HepG2 (cell line): ENCODE measurements around the gene NDOR1. TPM values are rescaled to one million over a fixed set of nuclear protein-coding genes. Genes with fewer than 3 reads are reported as not detected.

ENCODE experiments used
- BCL3 ChIP-seq: sonication (generic); formaldehyde crosslinking; IDR thresholded peaks from 2 replicates; pipeline ENCODE4 v1.5.1; 2020; ENCODE audit warnings: mild to moderate bottlenecking, missing genetic modification reagents, moderate library complexity
- CREB3 ChIP-seq: sonication (generic); formaldehyde crosslinking; IDR thresholded peaks from 2 replicates; pipeline ENCODE4 v1.5.0; 2020; ENCODE audit warnings: missing genetic modification reagents
- FLYWCH1 ChIP-seq: sonication (generic); formaldehyde crosslinking; IDR thresholded peaks from 2 replicates; pipeline ENCODE4 v1.8.1; 2023; ENCODE audit warnings: mild to moderate bottlenecking, missing genetic modification reagents
- KAT7 ChIP-seq: IDR thresholded peaks from 2 replicates; pipeline ENCODE4 v1.6.1; 2018; ENCODE audit warnings: borderline replicate concordance, missing compliant biosample characterization
- LCORL ChIP-seq, 2 experiments: fragments of 450-650 bp in 1 of 2; sonication (generic) in 1 of 2; formaldehyde crosslinking in 1 of 2; IDR thresholded peaks; 2 replicates each; pipeline versions ENCODE4 v1.5.0 to v1.6.1; 2017 to 2020; ENCODE audit warnings: antibody characterized with exemption in 1 of 2, missing genetic modification reagents in 1 of 2
- MIER2 ChIP-seq: IDR thresholded peaks from 2 replicates; pipeline ENCODE4 v1.6.1; 2016; ENCODE audit warnings: missing biosample characterization, missing genetic modification reagents
- NCOA1 ChIP-seq: sonication (generic); formaldehyde crosslinking; IDR thresholded peaks from 2 replicates; pipeline ENCODE4 v1.9.0; 2021; ENCODE audit warnings: missing genetic modification reagents
- NFIB ChIP-seq: sonication (generic); formaldehyde crosslinking; IDR thresholded peaks from 2 replicates; pipeline ENCODE4 v1.9.0; 2021; ENCODE audit warnings: missing genetic modification reagents, mild to moderate bottlenecking, borderline replicate concordance
- NR2C2 ChIP-seq: sonication (generic); formaldehyde crosslinking; IDR thresholded peaks from 2 replicates; pipeline ENCODE4 v1.4.0; 2020; ENCODE audit warnings: missing genetic modification reagents, mild to moderate bottlenecking, moderate library complexity, borderline replicate concordance
- ONECUT2 ChIP-seq: sonication (generic); formaldehyde crosslinking; IDR thresholded peaks from 2 replicates; pipeline ENCODE4 v1.4.0; 2020; ENCODE audit warnings: missing genetic modification reagents
- PITX1 ChIP-seq: sonication (generic); formaldehyde crosslinking; IDR thresholded peaks from 2 replicates; pipeline ENCODE4 v1.5.1; 2020; ENCODE audit warnings: mild to moderate bottlenecking, missing genetic modification reagents
- SIN3A ChIP-seq: IDR thresholded peaks from 2 replicates; pipeline ENCODE4 v1.6.1; 2011; ENCODE audit warnings: low read depth, mild to moderate bottlenecking, control low read depth, low read length, borderline replicate concordance
- SP1 ChIP-seq, 2 experiments: fragments of 450-650 bp in 1 of 2; sonication (generic) in 1 of 2; formaldehyde crosslinking in 1 of 2; IDR thresholded peaks; 2 replicates each; pipeline versions ENCODE4 v1.4.0 to v1.6.1; 2016 to 2020; ENCODE audit warnings: missing genetic modification reagents in 1 of 2
- TRIM24 ChIP-seq: sonication (generic); formaldehyde crosslinking; IDR thresholded peaks from 2 replicates; pipeline ENCODE4 v1.8.0; 2022; ENCODE audit warnings: mild to moderate bottlenecking, missing genetic modification reagents
- ZC3H13 ChIP-seq: sonication (generic); formaldehyde crosslinking; IDR thresholded peaks from 2 replicates; pipeline ENCODE4 v1.8.1; 2023; ENCODE audit warnings: mild to moderate bottlenecking, missing genetic modification reagents, moderate library complexity
- ZNF142 ChIP-seq: sonication (generic); formaldehyde crosslinking; IDR thresholded peaks from 2 replicates; pipeline ENCODE4 v1.4.0; 2020; ENCODE audit warnings: missing genetic modification reagents
- ZNF256 ChIP-seq: sonication (generic); formaldehyde crosslinking; conservative IDR thresholded peaks from 2 replicates; pipeline ENCODE4 v1.4.0; 2020; ENCODE audit warnings: missing genetic modification reagents
- ZNF441 ChIP-seq: sonication (generic); formaldehyde crosslinking; IDR thresholded peaks from 2 replicates; pipeline ENCODE4 v1.7.0; 2021; ENCODE audit warnings: missing genetic modification reagents, borderline replicate concordance
- ZNF619 ChIP-seq: sonication (generic); formaldehyde crosslinking; IDR thresholded peaks from 2 replicates; pipeline ENCODE4 v1.4.0; 2020; ENCODE audit warnings: mild to moderate bottlenecking, missing genetic modification reagents
- ZNF746 ChIP-seq: sonication (generic); formaldehyde crosslinking; IDR thresholded peaks from 2 replicates; pipeline ENCODE4 v1.8.0; 2022; ENCODE audit warnings: mild to moderate bottlenecking, missing genetic modification reagents
- polyA plus RNA-seq, 8 experiments: library from polyadenylated mRNA; depleted of rRNA in 3 of 8; stranded (reverse) in 7 of 8; unstranded in 1 of 8; fragments of >200 nt; fragmentation: Illumina TruSeq in 4 of 8; extraction: Trizol in 4 of 8; gene quantifications; 2 replicates each; pipeline versions ENCODE4 v1.2.1 to v1.2.3, GENCODE V29; 2011 to 2016; ENCODE audit warnings: low read depth in 4 of 8, missing spikeins in 1 of 8, mixed read lengths in 1 of 8; ENCODE audit not compliant: insufficient read depth in 1 of 8
- total RNA-seq, 5 experiments: library from RNA; depleted of rRNA; stranded (reverse); fragments of >200 nt; fragmentation: Illumina TruSeq; extraction: Trizol; gene quantifications; 2 replicates each; pipeline ENCODE4 v1.2.3, GENCODE V29; 2016; ENCODE audit warnings: low read depth in 1 of 5
- TF ChIP-seq, protein P1 (sequence below): sonication (generic); formaldehyde crosslinking; IDR thresholded peaks from 2 replicates; pipeline ENCODE4 v1.4.0; 2020; ENCODE audit warnings: mild to moderate bottlenecking, missing genetic modification reagents

NDOR1 gene
- total and polyA plus RNA-seq, 2 of the 13 experiments (the other 11 are each of a cell fraction or from before 2014, with no cell fraction given), result 3.6 to 8.7 TPM

DNA sequence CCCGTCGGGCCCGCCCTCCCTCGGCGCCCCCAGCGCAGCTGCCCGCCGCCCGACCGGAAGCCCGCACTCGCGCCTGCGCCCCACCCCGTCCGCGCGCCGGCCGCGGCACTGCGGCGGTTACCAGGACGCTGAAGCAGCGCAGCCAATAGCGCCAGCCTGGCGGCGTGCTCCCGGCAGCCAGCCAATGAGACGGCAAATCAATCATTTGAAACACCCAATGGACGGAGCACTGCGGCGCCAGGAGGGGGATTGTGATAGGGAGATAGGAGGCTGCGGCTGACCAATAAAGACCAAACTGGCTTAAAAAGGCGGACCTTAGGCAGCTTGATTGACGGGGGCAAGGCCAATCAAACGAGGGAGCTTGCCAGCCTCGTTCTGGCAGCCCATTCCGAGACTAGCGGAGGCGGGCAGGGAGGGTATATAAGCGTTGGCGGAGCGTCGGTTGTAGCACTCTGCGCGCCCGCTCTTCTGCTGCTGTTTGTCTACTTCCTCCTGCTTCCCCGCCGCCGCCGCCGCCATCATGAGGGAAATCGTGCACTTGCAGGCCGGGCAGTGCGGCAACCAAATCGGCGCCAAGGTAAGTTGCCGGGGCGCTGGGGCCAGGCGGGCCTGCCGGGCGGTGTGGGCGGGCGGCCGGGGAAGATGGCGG is 35.5 kb downstream of the NDOR1 start, which contains the start of gene TUBB4B (continued):
- TF ChIP-seq ZNF142 (CRISPR knock-in tag) (peak; percentile 73), KAT7 (CRISPR knock-in tag) (0 out of 2 replicates have a peak, but pooled peaks have one; percentile 30), ZNF256 (CRISPR knock-in tag) (0 out of 2 replicates have a peak, but pooled peaks have one; percentile 62), TRIM24 (CRISPR knock-in tag) (no peak), BCL3 (CRISPR knock-in tag) (no peak), PITX1 (CRISPR knock-in tag) (no peak), FLYWCH1 (CRISPR knock-in tag) (no peak), MIER2 (CRISPR knock-in tag) (peak; percentile 52; the same call in 1 of the 2 replicates), NR2C2 (CRISPR knock-in tag) (peak; percentile 63; the same call in 1 of the 2 replicates), ZNF619 (no peak), ZNF746 (no peak; the same call in 1 of the 2 replicates), CREB3 (CRISPR knock-in tag) (no peak), NCOA1 (CRISPR knock-in tag) (0 out of 2 replicates have a peak, but pooled peaks have one; percentile 20), ZNF441 (CRISPR knock-in tag) (0 out of 2 replicates have a peak, but pooled peaks have one; percentile 56), ONECUT2 (CRISPR knock-in tag) (0 out of 2 replicates have a peak, but pooled peaks have one; percentile 47), SIN3A (0 out of 2 replicates have a peak, but pooled peaks have one; percentile 22), LCORL (IDR thresholded peaks at IDR 0.05) (no peak), LCORL (CRISPR knock-in tag; IDR thresholded peaks at IDR 0.05) (no peak), SP1 (IDR thresholded peaks at IDR 0.05) (no peak), SP1 (CRISPR knock-in tag; IDR thresholded peaks at IDR 0.05) (peak; percentile 50), NFIB (CRISPR knock-in tag) (no peak), ZC3H13 (CRISPR knock-in tag) (0 out of 2 replicates have a peak, but pooled peaks have one; percentile 28)
- TF ChIP-seq, protein P1, sequence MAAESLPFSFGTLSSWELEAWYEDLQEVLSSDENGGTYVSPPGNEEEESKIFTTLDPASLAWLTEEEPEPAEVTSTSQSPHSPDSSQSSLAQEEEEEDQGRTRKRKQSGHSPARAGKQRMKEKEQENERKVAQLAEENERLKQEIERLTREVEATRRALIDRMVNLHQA (CRISPR knock-in tag), result no peak
